ENCODE results near the gene PYCARD.
"Not testable (repeated sequence)": the region's sequence is repeated elsewhere in the genome, so short reads cannot be mapped to it uniquely, and the experiment has no call there.

The PYCARD gene

GRCh38 chr16:31214708-31215286, 12.2 kb upstream of the PYCARD start:
- DNase-seq = peak; percentile 73

DNA sequence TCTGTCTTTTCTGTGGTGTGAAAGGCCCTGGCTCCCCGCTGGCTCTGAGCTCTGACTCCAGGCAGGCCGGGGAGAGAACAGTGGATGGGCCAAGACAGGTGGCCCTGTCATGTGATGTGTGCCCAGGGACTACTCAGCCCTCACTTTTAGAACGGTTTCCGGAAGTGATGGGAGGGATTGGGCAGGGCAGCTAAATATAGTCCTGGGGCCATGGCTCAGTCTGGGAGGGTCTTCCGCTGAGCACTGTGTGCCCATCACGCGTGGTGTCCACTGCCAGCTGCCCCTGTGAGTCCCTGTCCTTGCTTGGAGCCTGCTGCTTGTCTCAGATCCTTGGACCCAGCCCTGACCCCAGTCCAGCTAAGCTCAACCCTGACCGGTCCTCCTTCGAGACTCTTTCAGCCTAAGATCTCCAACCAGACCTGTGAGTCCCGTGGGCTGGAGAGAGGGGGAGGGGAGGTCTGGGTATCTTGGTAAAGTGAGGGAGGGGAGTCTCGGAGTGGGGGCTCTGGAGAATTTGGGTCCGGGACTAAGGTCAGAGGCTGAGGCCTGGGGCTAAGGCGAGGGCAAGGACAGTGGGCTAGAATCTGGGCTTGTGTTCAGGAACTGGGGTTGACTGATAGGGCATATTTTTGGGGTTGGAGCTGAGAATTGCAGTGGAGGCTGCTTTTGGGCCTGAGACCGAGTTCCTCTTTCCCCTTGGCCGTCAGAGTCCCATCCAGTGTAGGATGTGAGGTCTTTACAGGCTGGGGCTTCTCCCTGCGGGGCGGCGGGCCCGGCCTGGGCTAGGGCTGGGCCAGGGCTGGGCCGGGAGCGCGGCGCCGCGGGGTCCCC, 11.5 kb upstream of the PYCARD start, which contains the start of gene TRIM72:
Gene TRIM72, plus strand, starts transcription at position 243 of the 831 bp plus-strand sequence. CDS start 620 bp downstream, outside the sequence.
- no peak for DNase-seq

- DNase-seq = no peak
These were observed 10.8 kb upstream of the PYCARD start for GRCh38 chr16:31213342-31213741.

GRCh38 chr16:31206776-31207175, 4.2 kb upstream of the PYCARD start:
- DNase-seq = no peak

DNA sequence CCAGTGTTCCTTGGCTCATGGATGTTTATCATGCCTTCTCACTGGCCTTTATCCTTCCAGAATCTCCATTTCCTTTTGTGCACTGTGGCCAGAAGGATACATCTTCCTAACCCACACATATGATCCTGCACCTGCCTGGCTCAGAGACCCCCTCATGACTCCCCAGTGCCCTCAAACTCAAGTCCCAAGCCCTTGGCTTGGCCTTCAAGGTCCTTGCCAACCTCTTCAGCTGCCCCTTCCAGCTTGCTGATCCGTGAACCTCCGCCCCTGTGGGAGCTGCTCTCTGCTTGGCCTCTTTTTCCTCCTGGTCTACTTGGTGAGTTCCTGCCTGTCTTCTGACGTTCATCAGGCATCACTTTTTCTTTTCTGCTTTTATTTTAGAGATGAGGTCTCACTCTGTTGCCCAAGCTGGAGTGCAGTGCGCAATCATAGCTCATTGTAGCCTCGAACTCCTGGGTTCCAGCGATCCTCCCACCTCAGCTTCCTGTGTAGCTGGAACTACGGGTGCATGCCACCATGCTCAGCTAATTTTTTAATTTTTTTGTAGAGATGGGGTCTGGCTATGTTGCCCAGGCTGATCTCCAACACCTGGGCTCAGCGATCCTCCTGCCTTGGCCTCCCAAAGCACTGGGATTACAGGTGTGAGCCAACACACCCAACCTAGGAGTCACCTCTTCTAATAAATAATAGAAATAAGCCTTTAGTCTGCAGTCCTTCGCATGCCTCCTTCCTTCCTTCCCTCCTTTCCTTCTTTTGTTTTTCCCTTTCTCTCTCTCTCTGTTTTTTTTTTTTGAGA, 2.5 kb upstream of the PYCARD start:
- DNase-seq = no peak

GRCh38 chr16:31201582-31202413, 762 bp downstream of the PYCARD start:
- DNase-seq = peak; percentile 63

DNA sequence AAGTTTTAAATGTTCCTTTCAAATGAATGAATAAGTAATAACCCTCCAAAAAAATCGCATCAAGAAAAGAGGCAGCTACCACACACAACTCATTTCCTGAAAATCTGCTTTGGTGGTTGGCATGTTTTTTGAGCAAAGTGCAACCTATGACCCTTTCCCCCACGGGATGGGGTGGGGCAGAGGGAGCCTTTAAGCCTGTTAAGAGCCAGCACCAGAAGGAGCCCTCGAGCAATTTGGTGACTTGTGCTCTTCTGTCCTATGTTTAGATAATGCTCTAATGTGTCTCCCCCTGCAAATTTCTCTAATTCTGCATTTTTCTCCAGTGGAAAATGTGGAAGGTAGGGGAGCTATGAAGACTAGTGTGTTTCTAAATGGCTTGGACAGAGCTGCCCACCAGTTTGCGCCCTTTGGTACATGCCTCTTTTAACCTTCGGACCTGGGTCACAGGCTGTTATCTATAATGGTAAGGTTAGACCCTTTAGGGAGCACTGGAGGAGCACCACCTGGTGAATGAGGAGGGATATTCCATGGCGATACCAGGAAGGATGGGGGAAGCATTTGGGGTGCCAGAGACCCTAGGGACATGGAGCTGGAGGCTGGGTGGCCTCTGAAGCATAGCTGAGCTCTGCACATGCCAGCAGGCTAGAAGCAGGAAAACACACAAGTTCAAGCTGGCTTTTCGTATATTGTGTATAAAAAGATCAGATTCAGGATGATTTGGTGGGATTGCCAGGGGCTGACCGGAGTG, 1.6 kb downstream of the PYCARD start:
- peak; percentile 36 for DNase-seq

- not testable (repeated sequence) for DNase-seq
These were observed 2.4 kb downstream of the PYCARD start for GRCh38 chr16:31200111-31200510.

DNA sequence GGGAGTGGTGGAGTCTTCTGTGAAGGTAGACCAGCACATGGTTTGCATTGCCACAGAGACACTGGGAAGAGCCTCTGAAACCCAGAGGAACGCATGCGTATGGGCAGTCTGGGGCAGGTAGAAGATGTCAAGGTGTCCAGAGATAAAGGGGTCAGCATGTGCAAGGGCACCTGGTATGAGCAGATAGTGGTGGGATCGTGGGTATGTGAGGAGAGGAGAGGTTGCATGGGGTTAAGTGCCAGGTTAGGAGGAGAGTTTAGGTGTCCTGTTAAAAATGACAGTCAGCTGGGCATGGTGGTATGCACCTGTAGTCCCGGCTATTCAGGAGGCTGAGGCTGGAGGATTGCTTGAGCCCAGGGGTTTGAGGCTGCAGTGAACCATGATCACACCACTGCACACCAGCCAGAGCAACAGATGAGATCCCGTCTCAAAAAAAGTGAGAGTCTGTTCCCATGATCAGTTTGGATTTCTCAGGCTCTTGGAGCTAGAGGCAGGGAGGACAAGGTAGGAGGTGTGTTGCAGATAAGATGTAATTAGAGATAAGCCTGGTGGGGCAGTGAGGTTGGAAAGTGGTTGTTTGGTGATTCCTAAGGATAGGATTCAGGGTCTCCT, 3.0 kb downstream of the PYCARD start:
- no peak for DNase-seq

GRCh38 chr16:31198207-31198882, 4.2 kb downstream of the PYCARD start:
- no peak for DNase-seq

GRCh38 chr16:31196324-31197088, 6.1 kb downstream of the PYCARD start:
- no peak for DNase-seq

- DNase-seq = not testable (repeated sequence)
These were observed 6.7 kb downstream of the PYCARD start for GRCh38 chr16:31195861-31196260.

DNA sequence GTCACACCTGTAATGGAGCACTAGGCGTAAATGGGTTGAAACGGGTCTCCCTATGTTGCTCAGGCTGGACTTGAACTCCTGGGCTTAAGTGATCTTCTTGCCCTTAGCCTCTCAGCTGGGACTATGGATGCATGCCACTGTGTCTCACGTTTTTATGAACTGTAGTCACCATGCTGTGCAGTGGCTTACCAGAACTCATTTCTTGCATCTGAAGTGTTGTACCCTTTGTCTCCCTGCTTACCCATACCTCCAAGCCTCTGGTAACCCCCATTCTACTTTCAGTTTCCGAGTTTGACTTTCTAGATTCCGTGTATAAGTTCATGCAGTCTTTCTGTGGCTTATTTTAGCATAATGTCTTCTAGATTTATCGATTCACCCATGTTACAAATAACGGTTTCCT, 7.7 kb downstream of the PYCARD start:
- no peak for DNase-seq

GRCh38 chr16:31193874-31194273, 8.7 kb downstream of the PYCARD start:
- no peak for DNase-seq

GRCh38 chr16:31192856-31193642, 9.5 kb downstream of the PYCARD start:
- DNase-seq = no peak

- DNase-seq = no peak
These were observed 10.7 kb downstream of the PYCARD start for GRCh38 chr16:31191697-31192428.

GRCh38 chr16:31190818-31191444, 11.6 kb downstream of the PYCARD start:
- DNase-seq = no peak

DNA sequence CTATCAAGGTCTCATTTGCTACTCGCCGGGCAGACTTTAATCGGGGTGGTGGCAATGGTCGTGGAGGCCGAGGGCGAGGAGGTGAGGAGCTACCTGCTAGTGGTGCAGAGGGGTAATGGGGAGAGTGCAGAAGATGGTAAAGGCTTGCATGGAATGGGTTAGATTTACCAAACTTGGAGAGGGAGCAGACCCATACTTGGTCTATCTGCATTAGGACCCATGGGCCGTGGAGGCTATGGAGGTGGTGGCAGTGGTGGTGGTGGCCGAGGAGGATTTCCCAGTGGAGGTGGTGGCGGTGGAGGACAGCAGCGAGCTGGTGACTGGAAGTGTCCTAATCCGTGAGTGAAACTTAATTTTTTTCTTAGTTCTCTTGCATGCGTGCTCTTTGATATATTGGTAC, 12.5 kb downstream of the PYCARD start:
- DNase-seq = no peak

Data from NCI-H69 (cell line).